GM19452 (cell line): ENCODE measurements around the gene CFHR1.
A peak's percentile ranks its signal among the peaks of the same experiment; 100 is the strongest.
"Not testable (repeated sequence)": the region's sequence is repeated elsewhere in the genome, so short reads cannot be mapped to it uniquely, and the experiment has no call there.

Experiments used
- ATAC-seq: cut with Tn5 transposase; IDR thresholded peaks from one replicate; pipeline ENCODE4 v1.9.1; 2021; ENCODE audit not compliant: unreplicated experiment

Gene CFHR1

DNA sequence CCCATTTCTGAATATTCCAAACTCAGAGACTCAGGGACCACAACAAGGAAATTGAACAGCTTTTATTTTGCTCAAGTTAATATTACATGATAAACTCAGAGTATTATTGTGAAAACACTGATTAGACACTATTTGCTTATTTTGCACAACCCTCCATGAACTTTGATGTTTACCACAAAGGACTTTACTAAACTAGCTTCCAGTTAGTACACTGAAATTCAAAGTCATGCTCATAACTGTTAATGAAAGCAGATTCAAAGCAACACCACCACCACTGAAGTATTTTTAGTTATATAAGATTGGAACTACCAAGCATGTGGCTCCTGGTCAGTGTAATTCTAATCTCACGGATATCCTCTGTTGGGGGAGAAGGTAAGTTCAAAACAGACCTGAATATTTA lies at the start of gene CFHR1:
CFHR1 (plus strand) TSS at position 201 of the 400 bp plus-strand sequence; CDS start at position 315, 114 bp downstream.
- not testable (repeated sequence) for ATAC-seq

DNA sequence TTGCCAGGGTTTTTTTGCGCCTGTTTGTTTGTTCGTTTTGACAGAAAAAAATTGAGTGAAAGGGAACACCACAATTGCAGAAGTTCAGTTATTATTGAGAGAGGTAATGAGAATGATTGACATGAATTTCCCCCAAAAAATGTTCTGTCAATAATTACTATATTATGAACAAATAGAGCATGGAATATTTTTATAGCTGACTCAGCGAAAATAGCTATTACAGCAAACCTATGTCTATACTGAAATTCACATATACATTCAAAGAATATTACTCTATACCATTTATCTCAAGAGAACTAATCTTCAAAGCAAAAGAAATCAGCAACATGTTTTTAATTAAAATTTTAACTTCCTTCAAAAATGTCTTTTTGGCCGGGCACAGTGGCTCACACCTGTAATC lies 49.7 kb upstream of the CFHR1 start:
- ATAC-seq: not testable (repeated sequence)

DNA sequence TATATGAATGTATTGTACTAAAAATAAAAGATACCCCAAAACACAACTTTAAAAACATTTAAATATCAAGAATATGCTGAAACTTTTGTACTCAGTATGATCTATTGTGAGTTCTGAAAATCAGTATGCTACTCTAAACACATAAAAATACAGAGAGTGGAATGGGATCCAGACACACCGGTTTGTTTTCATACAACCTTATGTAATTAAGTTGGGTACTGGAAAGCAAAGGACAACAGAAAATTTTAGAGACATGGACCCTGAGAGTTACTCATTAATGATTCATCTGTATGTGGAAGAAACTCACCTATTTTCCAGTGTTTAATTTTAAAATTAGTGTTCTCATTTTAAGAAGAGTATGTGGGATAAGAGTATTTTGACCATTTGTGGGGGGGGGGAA lies 45.8 kb upstream of the CFHR1 start:
- ATAC-seq: no peak

DNA sequence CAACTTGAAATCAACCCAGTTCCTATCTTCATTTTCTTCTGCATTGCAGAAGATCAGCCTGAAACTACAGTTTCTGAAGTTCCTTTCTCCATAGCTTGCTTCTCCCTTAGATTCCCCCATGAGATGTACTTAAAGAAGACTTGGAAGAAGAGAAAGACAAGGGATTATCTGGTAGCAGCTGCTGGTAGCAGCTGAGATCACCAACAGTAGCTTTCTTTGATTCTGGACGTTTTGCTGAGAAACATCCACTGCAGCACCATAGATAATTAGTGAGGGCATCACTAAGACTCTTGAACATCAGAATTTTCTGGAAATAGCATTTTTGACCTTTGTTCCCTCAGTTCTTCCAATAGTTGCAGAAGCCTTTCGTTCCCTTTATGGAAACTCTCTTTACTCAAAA lies 45.4 kb upstream of the CFHR1 start:
- no peak for ATAC-seq

DNA sequence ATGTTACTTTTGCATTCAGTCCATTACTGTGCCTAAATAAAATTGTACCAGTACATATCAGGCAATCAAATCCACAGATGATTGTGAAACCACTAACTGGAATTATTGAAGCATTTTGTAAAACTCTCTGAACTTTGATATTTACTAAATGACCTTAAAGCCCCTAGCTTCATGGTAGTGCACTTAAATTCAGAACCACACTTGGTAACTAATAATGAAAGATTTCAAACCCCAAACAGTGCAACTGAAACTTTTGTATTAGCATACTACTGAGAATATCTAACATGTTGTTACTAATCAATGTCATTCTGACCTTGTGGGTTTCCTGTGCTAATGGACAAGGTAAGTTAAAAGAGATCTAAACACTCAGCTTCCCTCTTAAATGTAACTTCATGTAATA lies 44.9 kb upstream of the CFHR1 start, which contains the start of gene CFHR3:
CFHR3 (plus strand) TSS at position 238 of the 400 bp plus-strand sequence; CDS start at position 285, 47 bp downstream.
- ATAC-seq: peak; percentile 81

DNA sequence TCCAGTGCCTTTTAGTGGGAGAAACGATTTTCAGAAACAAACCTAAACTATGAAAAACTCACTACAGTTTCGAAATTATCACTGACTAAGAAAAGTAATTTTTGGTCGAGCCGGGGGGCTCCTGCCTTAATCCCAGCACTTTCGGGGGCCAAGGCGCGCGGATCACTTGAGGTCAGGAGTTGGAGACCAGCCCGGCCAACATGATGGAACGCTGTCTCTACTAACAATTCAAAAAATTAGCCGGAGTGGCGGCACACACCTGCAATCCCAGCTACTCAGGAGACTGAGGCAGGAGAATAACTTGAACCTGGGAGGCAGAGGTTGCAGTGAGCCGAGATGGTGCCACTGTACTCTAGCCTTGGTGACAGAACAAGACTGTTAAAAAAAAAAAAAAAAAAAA lies 41.9 kb upstream of the CFHR1 start:
- ATAC-seq: no peak

DNA sequence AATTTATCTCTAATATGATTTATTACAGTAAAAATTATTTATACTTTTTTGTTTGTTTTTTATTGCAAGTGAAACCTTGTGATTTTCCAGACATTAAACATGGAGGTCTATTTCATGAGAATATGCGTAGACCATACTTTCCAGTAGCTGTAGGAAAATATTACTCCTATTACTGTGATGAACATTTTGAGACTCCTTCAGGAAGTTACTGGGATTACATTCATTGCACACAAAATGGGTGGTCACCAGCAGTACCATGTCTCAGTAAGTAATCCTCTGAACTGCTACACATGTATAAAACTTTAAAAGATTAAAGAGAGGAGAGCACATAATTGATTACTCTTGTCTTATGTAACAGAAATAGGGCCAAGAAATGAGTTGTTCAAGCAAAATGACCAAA lies 40.4 kb upstream of the CFHR1 start:
- no peak for ATAC-seq

DNA sequence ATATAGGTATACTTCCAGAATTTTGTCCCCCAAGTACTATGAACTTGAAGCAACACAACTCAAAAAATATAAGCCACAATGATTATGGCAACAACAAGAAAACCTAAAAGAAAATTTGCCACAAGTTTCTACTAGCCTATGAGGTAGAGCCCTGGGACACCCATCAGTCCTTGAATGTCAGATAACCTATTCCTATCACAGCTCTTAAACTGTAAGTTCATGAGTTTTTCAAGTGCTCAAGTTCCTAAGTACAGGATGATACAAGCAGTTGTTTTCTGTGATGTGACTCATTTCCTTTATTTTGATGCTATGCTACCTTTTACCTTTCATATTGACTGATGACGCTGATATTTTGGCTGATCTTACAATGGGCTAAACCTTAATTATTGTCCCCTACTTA lies 28.3 kb upstream of the CFHR1 start:
- not testable (repeated sequence) for ATAC-seq

DNA sequence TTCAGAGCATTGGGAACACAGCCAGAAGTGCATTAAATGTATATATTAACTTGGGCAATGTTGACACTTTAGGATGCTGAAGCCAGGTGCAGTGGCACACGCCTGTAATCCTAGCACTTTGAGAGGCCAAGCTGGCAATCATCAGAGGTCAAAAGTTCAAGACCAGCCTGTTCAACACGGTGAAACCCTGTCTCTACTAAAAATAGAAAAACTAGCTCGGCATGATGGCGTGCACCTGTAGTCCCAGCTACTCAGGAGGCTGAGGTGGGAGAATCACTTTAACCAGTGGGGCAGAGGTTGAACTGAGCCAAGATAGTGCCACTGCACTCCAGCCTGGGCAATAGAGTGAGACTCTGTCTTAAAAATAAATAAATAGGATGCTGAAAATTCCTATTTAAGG lies 25.4 kb upstream of the CFHR1 start:
- not testable (repeated sequence) for ATAC-seq

DNA sequence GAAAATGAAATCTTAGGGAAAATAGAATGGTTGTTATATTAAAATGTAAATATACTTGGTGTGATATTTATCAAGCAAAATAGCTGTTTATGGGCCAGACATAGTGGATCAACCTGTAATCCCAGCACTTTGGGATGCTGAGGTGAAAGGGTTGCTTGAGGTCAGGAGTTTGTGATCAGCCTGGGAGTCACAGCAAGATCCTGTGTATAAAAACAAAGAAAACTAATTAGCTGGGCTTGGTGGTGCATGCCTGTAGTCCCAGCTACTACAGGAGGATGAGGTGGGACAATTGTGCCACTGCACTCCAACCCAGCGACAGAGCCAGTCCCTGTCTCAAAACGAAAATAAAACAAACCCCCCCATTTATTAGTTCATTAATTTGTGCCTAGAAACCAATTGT lies 21.6 kb upstream of the CFHR1 start:
- ATAC-seq: no peak

DNA sequence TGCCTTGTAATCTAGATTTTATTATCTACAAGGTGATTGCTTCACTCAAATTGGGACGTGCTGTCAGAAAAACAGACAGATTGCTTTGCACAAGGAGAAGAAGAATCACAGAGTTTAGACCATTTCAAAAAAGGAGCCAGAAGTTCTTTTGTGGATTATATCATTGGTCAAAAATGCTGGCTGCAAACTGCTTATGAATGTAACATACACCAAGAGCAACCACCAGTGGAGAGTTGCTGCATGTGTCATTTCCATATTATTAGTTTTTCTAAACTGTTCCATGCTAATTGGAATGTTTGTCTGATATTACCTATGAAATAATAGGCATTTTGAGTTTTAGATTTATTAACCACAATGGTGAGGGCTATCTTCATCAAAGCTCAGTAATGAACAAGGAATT lies 17.6 kb upstream of the CFHR1 start:
- ATAC-seq: not testable (repeated sequence)

DNA sequence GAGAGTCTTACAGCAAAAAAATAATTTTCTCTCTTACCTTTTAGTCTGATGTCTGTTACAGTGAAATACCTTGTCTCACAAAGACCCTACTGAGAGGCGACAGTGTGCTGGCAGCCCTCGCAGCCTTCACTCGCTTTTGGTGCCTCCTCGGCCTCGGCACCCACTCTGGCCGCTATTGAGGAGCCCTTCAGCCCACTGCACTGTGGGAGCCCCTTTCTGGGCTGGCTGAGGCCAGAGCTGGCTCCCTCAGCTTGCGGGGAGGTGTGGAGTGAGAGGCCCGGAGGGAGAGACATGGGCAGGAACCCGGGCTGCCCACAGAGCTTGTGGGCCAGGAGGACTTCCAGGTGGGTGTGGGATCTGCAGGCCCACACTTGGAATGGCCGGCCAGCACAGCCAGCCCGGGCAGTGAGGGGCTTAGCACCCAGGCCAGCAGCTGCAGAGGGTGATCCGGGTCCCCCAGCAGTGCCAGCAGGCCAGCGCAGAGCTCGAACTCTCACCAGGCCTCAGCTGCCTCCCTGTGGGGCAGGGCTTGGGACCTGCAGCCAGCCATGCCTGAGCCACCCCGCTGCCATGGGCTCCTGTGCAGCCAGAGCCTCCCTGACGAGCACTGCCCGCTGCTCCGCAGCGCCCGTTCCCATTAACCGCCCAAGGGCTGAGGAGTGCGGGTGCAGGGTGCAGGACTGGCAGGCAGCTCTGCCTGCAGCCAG lies 10.8 kb upstream of the CFHR1 start:
- ATAC-seq: no peak

DNA sequence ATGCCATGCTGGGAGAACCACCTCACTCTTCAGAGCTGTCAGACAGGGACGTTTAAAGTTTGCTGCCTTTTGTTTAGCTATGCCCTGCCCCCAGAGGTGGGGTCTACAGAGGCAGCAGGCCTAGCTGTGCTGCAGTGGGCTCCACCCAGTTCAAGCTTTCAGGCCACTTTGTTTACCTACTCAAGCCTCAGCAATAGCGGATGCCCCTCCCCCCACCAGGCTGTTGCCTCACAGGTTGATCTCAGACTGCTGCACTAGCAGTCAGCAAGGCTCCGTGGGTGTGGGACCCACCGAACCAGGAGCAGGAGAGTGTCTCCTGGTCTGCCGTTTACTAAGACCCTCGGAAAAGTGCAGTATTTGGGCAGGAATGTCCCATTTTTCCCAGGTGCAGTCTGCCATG lies 2.1 kb upstream of the CFHR1 start:
- not testable (repeated sequence) for ATAC-seq

DNA sequence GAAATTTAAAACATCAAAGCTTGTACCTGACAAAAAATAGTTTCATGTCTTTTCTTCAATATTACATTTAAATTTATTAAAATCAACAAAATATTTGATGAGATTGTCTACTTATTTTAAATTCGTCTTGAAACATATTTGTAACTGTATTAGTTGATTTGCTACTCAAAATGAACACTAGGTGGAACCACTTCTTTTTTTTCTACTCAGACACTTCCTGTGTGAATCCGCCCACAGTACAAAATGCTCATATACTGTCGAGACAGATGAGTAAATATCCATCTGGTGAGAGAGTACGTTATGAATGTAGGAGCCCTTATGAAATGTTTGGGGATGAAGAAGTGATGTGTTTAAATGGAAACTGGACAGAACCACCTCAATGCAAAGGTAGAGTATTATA lies 8.3 kb downstream of the CFHR1 start:
- ATAC-seq: peak; percentile 91

DNA sequence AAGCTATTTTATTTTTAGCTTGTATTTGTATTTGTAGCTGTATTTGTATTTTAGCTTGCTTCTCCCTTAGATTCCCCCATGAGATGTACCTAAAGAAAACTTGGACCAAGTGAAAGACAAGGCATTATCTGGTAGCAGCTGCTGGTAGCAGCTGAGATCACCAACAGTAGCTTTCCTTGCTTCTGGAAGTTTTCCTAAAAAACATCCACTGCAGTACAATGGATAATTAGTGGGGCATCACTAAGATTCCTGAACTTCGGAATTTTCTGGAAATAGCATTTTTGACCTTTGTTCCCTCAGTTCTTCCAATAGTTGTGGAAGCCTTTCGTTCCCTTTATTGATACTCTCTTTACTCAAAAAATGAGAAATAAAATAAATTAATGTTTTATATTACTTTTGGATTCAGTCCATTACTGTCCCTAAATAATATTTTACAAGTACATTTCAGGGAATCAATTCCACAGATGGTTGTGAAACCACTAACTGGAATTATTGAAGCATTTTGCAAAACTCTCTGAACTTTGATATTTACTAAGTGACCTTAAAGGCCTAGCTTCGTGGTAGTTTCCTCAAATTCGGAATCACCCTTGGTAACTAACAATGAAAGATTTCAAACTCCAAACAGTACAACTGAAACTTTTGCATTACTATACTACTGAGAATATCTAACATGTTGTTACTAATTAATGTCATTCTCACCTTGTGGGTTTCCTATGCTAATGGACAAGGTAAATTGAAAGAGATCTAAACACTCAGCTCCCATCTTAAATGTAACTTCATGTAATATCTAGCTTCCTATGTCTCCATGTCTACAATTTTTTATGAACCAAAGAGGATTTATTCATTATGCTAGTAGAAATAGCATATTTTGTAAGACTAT lies 30.3 kb downstream of the CFHR1 start:
- ATAC-seq: not testable (repeated sequence)

DNA sequence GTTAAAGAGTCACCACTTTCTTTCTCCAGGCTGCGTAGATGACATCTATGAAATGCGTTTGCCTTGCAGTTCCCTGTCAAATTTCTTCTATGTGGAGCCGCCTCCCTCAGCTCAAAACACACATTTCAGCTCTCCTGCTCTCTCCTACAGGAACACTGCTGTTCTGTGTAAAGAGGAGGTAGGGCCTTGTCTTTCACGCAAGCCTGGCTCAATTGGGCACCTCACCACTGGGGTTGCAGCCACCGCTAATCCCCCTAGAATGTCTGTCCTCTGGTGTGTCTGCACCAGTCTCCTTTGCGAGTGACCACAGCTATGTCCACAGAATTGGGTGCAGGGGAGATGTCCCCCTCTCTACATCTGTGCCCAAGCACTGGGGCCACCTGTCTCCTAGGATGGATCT lies 36.5 kb downstream of the CFHR1 start:
- ATAC-seq: no peak

DNA sequence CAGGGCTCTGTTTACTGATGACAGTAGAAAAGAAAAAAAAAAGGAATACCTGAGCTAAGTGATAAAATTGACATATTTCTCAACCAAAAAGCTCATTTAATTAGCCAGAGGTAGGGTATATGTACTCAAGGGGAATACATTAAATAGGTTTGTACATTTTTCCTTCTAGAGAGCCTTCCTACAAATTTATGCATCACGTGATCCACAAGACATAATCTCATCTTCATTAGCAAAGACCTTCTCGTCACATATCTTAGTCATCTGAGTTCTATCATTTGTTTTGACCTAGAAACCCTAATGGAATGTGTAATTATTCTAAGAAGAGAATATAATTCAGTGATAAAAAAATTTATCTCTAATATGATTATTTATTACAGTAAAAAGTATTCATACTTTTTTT lies 37.7 kb downstream of the CFHR1 start:
- ATAC-seq: no peak

DNA sequence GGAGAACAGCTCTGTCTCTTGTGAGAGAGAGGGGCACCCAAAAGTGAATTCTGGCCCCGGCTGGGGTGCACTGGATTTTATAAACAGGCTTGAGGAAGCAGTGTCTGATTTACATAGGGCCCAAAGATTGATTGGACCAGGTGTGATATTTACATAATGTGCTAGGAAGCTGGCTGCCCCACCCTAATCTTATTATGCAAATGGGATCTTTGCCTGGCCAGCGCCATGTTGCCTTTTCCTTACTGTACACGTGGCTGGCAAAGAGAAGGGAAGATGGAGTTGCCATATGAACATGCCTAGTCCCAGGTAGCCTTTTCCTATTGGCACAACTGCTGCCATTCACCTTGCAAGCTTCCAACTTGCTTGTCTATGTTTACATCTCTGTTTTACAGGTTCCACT lies 39.3 kb downstream of the CFHR1 start:
- no peak for ATAC-seq

DNA sequence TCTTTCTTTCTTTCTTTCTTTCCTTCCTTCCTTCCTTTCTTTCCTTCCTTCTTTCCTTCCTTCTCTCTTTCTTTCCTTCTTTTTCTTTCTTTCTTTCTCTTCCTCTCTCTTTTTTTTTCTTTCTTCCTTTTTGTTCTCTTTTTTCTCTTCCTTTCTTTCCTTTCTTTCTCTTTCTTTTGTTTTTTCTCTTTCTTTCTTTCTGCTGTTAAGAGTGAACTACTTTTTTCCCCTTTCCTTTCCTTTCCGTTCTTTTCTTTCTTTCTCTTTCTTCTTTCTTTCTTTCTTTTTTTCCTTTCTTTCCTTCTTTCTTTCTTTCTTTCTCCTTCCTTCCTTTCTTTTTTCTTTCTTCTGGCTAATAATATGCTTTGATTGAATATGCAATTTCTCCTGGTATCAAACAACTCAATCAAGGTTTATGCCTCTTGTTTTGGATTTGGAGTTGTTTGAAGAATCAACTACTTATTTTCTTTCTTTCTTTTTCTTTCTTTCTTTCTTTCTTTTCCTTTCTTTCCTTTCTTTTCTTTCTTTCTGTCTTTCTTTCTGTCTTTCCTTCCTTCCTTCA lies 40.9 kb downstream of the CFHR1 start:
- ATAC-seq: no peak

DNA sequence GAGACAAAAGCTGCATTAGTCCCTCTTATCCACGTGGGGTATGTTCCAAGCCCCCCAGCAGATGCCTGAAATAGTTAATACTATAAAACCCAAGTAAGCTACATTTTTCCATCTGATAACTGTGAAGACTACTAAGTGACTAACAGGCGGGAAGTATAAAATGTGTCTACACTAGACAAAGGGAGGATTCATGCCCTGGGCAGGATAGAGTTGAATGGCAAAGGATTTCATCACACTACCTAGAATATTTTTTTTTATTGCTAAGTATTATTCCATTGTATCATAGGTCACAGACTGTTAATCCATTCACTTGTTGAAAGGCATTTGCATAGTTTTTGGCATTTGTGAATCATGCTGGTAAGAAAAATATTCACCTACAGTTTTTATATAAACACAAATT lies 41.9 kb downstream of the CFHR1 start:
- ATAC-seq: no peak

DNA sequence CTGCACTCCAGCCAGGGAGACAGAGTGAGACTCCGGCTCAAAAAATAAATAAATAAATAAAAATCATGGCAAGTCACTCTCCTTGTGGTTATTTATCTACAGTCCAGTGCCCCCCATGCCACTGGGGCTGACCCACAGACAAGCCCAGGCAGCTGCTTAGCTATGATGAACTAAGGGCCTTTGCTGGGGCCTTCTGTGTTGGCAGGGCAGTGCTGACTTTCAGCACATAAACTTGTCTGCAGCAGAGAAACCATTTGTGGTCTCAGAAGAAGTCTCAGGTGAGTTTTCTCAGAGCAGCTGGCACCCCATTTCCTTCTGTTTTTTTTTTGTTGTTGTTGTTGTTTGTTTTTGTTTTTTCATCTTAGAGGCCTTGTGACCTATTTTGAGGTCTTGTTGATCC lies 47.4 kb downstream of the CFHR1 start:
- no peak for ATAC-seq

DNA sequence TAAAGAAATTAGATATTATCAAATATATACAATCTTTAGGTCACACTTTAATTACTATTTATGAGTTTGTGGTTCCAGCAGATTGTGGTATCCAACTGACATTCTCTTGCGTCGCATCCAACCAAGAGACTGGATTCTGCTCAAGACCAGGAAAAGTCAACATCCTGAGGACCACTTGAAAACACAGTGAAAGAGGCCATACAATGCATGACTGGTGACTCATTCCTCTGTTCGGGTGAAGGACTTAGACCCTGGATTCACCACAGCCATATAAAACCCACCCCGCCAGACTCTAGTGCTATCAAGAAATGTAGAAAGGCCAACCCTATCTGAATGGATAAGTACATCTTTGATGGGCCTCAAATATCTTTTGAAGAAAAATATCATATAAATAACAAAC lies 53.9 kb downstream of the CFHR1 start:
- no peak for ATAC-seq
